HepG2 (cell line): ENCODE measurements around the gene SMIM13. TPM values are rescaled to one million over a fixed set of nuclear protein-coding genes. Genes with fewer than 3 reads are reported as not detected.
A peak's percentile ranks its signal among the peaks of the same experiment; 100 is the strongest.

ENCODE experiments used
- FOXK2 ChIP-seq: fragments of 450-650 bp; IDR thresholded peaks from 2 replicates; pipeline ENCODE4 v1.6.1; 2016
- JARID2 ChIP-seq: sonication (generic); formaldehyde crosslinking; IDR thresholded peaks from 2 replicates; pipeline ENCODE4 v1.8.1; 2023; ENCODE audit warnings: missing genetic modification reagents, inconsistent platforms; ENCODE audit not compliant: insufficient replicate concordance
- XBP1 ChIP-seq: sonication (generic); formaldehyde crosslinking; IDR thresholded peaks from 2 replicates; pipeline ENCODE4 v1.5.0; 2020; ENCODE audit warnings: missing genetic modification reagents
- ZNF24 ChIP-seq: fragments of 450-650 bp; IDR thresholded peaks from 2 replicates; pipeline ENCODE4 v1.6.1; 2017; ENCODE audit warnings: antibody characterized with exemption, mild to moderate bottlenecking
- ZNF251 ChIP-seq: sonication (generic); formaldehyde crosslinking; IDR thresholded peaks from 2 replicates; pipeline ENCODE4 v1.9.0; 2021; ENCODE audit warnings: mild to moderate bottlenecking, missing genetic modification reagents
- ZNF577 ChIP-seq: sonication (generic); formaldehyde crosslinking; IDR thresholded peaks from 2 replicates; pipeline ENCODE4 v1.4.0; 2020; ENCODE audit warnings: mild to moderate bottlenecking, low read depth, missing genetic modification reagents, borderline replicate concordance
- ZNF761 ChIP-seq: sonication (generic); formaldehyde crosslinking; conservative IDR thresholded peaks from 2 replicates; pipeline ENCODE4 v1.4.0; 2020; ENCODE audit warnings: mild to moderate bottlenecking, missing genetic modification reagents
- polyA plus RNA-seq, 8 experiments: library from polyadenylated mRNA; depleted of rRNA in 3 of 8; stranded (reverse) in 7 of 8; unstranded in 1 of 8; fragments of >200 nt; fragmentation: Illumina TruSeq in 4 of 8; extraction: Trizol in 4 of 8; gene quantifications; 2 replicates each; pipeline versions ENCODE4 v1.2.1 to v1.2.3, GENCODE V29; 2011 to 2016; ENCODE audit warnings: low read depth in 4 of 8, missing spikeins in 1 of 8, mixed read lengths in 1 of 8; ENCODE audit not compliant: insufficient read depth in 1 of 8
- total RNA-seq, 5 experiments: library from RNA; depleted of rRNA; stranded (reverse); fragments of >200 nt; fragmentation: Illumina TruSeq; extraction: Trizol; gene quantifications; 2 replicates each; pipeline ENCODE4 v1.2.3, GENCODE V29; 2016; ENCODE audit warnings: low read depth in 1 of 5
- TF ChIP-seq, protein P1 (sequence below): sonication (generic); formaldehyde crosslinking; IDR thresholded peaks from 2 replicates; pipeline ENCODE4 v1.8.0; 2022; ENCODE audit warnings: missing genetic modification reagents, mild to moderate bottlenecking, inconsistent platforms, borderline replicate concordance
- TF ChIP-seq, protein P2 (sequence below): IDR thresholded peaks from 2 replicates; pipeline ENCODE4 v1.6.1; 2016; ENCODE audit warnings: mild to moderate bottlenecking, missing biosample characterization, missing genetic modification reagents
- TF ChIP-seq, protein P3 (sequence below): fragments of 450-650 bp; IDR thresholded peaks from 2 replicates; pipeline ENCODE4 v1.6.1; 2017
- TF ChIP-seq, protein P4 (sequence below): sonication (generic); formaldehyde crosslinking; IDR thresholded peaks from 2 replicates; pipeline ENCODE4 v1.5.0; 2020; ENCODE audit warnings: mild to moderate bottlenecking, missing genetic modification reagents, borderline replicate concordance
- TF ChIP-seq, protein P5 (sequence below): sonication (generic); formaldehyde crosslinking; IDR thresholded peaks from one replicate; pipeline ENCODE4 v1.5.1; 2020; ENCODE audit warnings: mild to moderate bottlenecking, missing genetic modification reagents; ENCODE audit errors: not compliant biosample characterization

SMIM13 gene
- total and polyA plus RNA-seq, 2 of the 13 experiments (the other 11 are each of a cell fraction or from before 2014, with no cell fraction given), result 2.7 to 10.2 TPM

DNA sequence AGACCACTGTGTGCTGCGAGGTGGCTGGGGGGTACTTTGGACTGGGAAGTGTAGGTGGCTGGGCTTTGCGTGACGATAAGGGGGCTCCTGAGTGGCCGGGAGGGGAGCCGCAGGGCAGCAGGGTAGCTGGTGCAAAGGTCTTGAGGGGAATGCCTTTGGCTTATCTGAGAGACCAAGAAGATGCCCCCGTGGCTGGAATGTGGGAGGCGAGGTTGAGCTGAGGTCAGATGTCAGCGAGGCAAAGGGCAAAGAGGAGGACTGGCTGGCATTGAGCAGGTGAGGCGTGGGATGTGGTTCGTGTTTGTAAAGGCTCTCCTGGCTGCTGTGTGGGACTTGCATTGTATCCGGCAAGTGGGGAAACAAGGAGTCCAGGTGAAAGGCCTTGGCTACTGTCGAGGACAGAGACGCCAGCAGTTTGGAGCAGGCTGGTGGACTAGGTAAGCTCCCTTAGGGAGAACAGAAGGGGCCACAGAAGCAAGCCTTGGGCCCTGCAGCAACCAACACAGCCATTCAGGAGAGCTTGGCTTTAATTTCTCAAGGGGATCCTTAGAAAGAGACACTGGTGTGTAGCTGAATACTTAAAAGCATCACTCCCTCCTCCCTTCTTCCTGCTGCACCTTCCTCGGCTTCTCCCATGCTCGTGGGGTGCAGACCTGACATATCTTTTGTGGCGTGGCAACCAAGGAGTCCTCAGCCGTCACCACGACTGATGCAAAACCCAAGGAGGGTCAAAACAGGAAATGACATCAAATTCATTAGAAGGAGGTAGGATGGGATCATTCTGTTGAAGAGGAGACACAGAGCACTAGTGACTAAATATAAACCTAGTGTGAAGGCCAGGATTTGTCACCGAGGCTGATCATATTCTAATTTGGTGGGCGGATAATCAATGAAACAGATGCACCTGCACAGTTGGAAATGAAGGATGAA, 71.3 kb downstream of the SMIM13 start (continued):
- TF ChIP-seq FOXK2 (no peak), JARID2 (CRISPR knock-in tag) (no peak), ZNF24 (no peak), XBP1 (CRISPR knock-in tag) (no peak), ZNF761 (CRISPR knock-in tag) (no peak), ZNF251 (CRISPR knock-in tag) (no peak), ZNF577 (no peak)
- TF ChIP-seq, protein P1, sequence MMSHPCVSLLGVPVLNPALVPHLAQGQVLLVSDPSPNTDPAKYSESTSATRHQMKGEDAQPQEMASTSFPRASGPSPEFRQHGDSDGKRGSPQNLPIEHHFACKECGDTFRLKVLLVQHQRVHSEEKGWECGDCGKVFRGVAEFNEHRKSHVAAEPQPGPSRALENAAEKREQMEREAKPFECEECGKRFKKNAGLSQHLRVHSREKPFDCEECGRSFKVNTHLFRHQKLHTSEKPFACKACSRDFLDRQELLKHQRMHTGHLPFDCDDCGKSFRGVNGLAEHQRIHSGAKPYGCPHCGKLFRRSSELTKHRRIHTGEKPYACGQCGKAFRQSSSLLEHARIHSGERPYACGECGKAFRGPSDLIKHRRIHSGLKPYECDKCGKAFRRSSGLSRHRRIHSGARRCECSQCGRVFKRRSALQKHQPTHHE, result no peak
- TF ChIP-seq, protein P2, sequence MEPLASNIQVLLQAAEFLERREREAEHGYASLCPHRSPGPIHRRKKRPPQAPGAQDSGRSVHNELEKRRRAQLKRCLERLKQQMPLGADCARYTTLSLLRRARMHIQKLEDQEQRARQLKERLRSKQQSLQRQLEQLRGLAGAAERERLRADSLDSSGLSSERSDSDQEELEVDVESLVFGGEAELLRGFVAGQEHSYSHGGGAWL (CRISPR knock-in tag), result no peak
- TF ChIP-seq, protein P3, sequence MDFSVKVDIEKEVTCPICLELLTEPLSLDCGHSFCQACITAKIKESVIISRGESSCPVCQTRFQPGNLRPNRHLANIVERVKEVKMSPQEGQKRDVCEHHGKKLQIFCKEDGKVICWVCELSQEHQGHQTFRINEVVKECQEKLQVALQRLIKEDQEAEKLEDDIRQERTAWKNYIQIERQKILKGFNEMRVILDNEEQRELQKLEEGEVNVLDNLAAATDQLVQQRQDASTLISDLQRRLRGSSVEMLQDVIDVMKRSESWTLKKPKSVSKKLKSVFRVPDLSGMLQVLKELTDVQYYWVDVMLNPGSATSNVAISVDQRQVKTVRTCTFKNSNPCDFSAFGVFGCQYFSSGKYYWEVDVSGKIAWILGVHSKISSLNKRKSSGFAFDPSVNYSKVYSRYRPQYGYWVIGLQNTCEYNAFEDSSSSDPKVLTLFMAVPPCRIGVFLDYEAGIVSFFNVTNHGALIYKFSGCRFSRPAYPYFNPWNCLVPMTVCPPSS, result no peak
- TF ChIP-seq, protein P4, sequence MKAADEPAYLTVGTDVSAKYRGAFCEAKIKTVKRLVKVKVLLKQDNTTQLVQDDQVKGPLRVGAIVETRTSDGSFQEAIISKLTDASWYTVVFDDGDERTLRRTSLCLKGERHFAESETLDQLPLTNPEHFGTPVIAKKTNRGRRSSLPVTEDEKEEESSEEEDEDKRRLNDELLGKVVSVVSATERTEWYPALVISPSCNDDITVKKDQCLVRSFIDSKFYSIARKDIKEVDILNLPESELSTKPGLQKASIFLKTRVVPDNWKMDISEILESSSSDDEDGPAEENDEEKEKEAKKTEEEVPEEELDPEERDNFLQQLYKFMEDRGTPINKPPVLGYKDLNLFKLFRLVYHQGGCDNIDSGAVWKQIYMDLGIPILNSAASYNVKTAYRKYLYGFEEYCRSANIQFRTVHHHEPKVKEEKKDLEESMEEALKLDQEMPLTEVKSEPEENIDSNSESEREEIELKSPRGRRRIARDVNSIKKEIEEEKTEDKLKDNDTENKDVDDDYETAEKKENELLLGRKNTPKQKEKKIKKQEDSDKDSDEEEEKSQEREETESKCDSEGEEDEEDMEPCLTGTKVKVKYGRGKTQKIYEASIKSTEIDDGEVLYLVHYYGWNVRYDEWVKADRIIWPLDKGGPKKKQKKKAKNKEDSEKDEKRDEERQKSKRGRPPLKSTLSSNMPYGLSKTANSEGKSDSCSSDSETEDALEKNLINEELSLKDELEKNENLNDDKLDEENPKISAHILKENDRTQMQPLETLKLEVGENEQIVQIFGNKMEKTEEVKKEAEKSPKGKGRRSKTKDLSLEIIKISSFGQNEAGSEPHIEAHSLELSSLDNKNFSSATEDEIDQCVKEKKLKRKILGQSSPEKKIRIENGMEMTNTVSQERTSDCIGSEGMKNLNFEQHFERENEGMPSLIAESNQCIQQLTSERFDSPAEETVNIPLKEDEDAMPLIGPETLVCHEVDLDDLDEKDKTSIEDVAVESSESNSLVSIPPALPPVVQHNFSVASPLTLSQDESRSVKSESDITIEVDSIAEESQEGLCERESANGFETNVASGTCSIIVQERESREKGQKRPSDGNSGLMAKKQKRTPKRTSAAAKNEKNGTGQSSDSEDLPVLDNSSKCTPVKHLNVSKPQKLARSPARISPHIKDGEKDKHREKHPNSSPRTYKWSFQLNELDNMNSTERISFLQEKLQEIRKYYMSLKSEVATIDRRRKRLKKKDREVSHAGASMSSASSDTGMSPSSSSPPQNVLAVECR (CRISPR knock-in tag), result peak; percentile 30; the same call in 1 of the 2 replicates
- TF ChIP-seq, protein P5, sequence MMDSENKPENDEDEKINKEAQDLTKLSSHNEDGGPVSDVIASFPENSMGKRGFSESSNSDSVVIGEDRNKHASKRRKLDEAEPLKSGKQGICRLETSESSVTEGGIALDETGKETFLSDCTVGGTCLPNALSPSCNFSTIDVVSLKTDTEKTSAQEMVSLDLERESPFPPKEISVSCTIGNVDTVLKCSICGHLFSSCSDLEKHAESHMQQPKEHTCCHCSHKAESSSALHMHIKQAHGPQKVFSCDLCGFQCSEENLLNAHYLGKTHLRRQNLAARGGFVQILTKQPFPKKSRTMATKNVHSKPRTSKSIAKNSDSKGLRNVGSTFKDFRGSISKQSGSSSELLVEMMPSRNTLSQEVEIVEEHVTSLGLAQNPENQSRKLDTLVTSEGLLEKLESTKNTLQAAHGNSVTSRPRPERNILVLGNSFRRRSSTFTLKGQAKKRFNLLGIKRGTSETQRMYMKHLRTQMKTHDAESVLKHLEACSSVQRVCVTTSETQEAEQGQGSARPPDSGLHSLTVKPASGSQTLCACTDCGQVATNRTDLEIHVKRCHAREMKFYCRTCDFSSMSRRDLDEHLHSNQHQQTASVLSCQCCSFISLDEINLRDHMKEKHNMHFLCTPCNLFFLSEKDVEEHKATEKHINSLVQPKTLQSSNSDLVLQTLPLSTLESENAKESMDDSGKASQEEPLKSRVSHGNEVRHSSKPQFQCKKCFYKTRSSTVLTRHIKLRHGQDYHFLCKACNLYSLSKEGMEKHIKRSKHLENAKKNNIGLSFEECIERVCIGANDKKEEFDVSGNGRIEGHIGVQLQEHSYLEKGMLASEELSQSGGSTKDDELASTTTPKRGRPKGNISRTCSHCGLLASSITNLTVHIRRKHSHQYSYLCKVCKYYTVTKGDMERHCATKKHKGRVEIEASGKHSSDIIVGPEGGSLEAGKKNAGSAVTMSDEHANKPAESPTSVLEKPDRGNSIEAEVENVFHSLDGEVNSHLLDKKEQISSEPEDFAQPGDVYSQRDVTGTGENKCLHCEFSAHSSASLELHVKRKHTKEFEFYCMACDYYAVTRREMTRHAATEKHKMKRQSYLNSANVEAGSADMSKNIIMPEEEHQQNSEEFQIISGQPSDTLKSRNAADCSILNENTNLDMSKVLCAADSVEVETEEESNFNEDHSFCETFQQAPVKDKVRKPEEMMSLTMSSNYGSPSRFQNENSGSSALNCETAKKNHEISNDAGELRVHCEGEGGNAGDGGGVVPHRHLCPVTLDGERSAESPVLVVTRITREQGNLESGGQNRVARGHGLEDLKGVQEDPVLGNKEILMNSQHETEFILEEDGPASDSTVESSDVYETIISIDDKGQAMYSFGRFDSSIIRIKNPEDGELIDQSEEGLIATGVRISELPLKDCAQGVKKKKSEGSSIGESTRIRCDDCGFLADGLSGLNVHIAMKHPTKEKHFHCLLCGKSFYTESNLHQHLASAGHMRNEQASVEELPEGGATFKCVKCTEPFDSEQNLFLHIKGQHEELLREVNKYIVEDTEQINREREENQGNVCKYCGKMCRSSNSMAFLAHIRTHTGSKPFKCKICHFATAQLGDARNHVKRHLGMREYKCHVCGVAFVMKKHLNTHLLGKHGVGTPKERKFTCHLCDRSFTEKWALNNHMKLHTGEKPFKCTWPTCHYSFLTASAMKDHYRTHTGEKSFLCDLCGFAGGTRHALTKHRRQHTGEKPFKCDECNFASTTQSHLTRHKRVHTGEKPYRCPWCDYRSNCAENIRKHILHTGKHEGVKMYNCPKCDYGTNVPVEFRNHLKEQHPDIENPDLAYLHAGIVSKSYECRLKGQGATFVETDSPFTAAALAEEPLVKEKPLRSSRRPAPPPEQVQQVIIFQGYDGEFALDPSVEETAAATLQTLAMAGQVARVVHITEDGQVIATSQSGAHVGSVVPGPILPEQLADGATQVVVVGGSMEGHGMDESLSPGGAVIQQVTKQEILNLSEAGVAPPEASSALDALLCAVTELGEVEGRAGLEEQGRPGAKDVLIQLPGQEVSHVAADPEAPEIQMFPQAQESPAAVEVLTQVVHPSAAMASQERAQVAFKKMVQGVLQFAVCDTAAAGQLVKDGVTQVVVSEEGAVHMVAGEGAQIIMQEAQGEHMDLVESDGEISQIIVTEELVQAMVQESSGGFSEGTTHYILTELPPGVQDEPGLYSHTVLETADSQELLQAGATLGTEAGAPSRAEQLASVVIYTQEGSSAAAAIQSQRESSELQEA (CRISPR knock-in tag), result no peak
